ENCODE data around the gene PCLO. TPM values are rescaled to one million over a fixed set of nuclear protein-coding genes. Genes with fewer than 3 reads are reported as not detected.

Gene PCLO
- total and polyA plus RNA-seq, 9 of the 15 experiments (the other 6 are each of a cell fraction or from before 2014, with no cell fraction given) = under 0.01 to 0.01 TPM; not detected in 7

DNA sequence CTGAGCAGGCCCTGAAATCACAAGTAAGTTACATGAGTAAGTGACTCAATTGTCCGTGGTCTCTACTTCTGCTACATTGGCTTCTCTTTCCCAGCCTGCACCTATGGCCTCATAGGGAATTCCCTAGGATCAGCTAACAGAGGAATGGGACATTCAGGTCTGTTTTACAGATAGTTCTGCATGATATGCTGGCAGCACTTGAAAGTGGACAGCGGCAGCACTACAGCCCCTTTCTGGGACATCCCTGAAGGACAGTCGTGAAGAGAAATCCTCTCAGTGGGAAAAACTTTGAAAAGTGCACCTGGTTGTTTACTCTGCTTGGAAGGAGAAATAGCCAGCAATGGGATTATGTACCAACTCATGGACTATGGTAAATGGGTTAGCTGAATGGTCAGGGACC lies 426.1 kb downstream of the PCLO start (continued):
- TF ChIP-seq, protein P1, sequence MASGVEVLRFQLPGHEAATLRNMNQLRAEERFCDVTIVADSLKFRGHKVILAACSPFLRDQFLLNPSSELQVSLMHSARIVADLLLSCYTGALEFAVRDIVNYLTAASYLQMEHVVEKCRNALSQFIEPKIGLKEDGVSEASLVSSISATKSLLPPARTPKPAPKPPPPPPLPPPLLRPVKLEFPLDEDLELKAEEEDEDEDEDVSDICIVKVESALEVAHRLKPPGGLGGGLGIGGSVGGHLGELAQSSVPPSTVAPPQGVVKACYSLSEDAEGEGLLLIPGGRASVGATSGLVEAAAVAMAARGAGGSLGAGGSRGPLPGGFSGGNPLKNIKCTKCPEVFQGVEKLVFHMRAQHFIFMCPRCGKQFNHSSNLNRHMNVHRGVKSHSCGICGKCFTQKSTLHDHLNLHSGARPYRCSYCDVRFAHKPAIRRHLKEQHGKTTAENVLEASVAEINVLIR (CRISPR knock-in tag; IDR thresholded peaks at IDR 0.05) = no peak
- TF ChIP-seq ZNF561 (CRISPR knock-in tag; conservative IDR thresholded peaks at IDR 0.05) = no peak
- no peak for TF ChIP-seq KHSRP (IDR thresholded peaks at IDR 0.05)
- no peak for TF ChIP-seq NFE2 (IDR thresholded peaks at IDR 0.05; ENCODE audit: low read depth)
- no peak for TF ChIP-seq ZNF830 (CRISPR knock-in tag; IDR thresholded peaks at IDR 0.05)
- no peak for TF ChIP-seq POLR2G (IDR thresholded peaks at IDR 0.05; ENCODE audit: low read depth, low read length)
- no peak for TF ChIP-seq ZNF445 (CRISPR knock-in tag; IDR thresholded peaks at IDR 0.05; ENCODE audit: low read depth)
- no peak for TF ChIP-seq ZNF354B (CRISPR knock-in tag; IDR thresholded peaks at IDR 0.05)
- TF ChIP-seq TAL1 (IDR thresholded peaks at IDR 0.05) = no peak
- TF ChIP-seq, protein P2, sequence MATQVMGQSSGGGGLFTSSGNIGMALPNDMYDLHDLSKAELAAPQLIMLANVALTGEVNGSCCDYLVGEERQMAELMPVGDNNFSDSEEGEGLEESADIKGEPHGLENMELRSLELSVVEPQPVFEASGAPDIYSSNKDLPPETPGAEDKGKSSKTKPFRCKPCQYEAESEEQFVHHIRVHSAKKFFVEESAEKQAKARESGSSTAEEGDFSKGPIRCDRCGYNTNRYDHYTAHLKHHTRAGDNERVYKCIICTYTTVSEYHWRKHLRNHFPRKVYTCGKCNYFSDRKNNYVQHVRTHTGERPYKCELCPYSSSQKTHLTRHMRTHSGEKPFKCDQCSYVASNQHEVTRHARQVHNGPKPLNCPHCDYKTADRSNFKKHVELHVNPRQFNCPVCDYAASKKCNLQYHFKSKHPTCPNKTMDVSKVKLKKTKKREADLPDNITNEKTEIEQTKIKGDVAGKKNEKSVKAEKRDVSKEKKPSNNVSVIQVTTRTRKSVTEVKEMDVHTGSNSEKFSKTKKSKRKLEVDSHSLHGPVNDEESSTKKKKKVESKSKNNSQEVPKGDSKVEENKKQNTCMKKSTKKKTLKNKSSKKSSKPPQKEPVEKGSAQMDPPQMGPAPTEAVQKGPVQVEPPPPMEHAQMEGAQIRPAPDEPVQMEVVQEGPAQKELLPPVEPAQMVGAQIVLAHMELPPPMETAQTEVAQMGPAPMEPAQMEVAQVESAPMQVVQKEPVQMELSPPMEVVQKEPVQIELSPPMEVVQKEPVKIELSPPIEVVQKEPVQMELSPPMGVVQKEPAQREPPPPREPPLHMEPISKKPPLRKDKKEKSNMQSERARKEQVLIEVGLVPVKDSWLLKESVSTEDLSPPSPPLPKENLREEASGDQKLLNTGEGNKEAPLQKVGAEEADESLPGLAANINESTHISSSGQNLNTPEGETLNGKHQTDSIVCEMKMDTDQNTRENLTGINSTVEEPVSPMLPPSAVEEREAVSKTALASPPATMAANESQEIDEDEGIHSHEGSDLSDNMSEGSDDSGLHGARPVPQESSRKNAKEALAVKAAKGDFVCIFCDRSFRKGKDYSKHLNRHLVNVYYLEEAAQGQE (IDR thresholded peaks at IDR 0.05; ENCODE audit: borderline replicate concordance) = no peak
- TF ChIP-seq, protein P2 (CRISPR knock-in tag; IDR thresholded peaks at IDR 0.05; ENCODE audit: low read depth) = no peak
- no peak for TF ChIP-seq SETDB1 (IDR thresholded peaks at IDR 0.05; ENCODE audit: low read length)
- no peak for TF ChIP-seq KLF1 (tag; IDR thresholded peaks at IDR 0.05)
- no peak for TF ChIP-seq NCOA1 (IDR thresholded peaks at IDR 0.05; ENCODE audit: low read depth)
- no peak for TF ChIP-seq SREBF2 (CRISPR knock-in tag; IDR thresholded peaks at IDR 0.05)
- TF ChIP-seq POLR2AphosphoS5 (IDR thresholded peaks at IDR 0.05; ENCODE audit: control insufficient read depth, insufficient read depth, low read depth, low read length) = no peak
